ENCODE measurements around the gene GPR161.

Gene GPR161

GRCh38 chr1:168099337-168099801 lies 37.4 kb downstream of the GPR161 start:
- H3K4me3 ChIP-seq (ENCODE audit: low read length): no peak overlapping the region
- DNase-seq (ENCODE audit: low read depth): no peak
- TF ChIP-seq CTCF (IDR thresholded peaks at IDR 0.05; ENCODE audit: insufficient read depth, low read depth, low read length, missing control alignments): no peak

GRCh38 chr1:168098534-168099320 lies 38.0 kb downstream of the GPR161 start:
- no peak for DNase-seq (ENCODE audit: low read depth)
- H3K4me3 ChIP-seq (ENCODE audit: low read length): no peak overlapping the region
- TF ChIP-seq CTCF (IDR thresholded peaks at IDR 0.05; ENCODE audit: insufficient read depth, low read depth, low read length, missing control alignments): no peak

GRCh38 chr1:168097921-168098528 lies 38.7 kb downstream of the GPR161 start:
- no peak for DNase-seq (ENCODE audit: low read depth)
- TF ChIP-seq CTCF (IDR thresholded peaks at IDR 0.05; ENCODE audit: insufficient read depth, low read depth, low read length, missing control alignments): no peak
- no peak overlapping the region for H3K4me3 ChIP-seq (ENCODE audit: low read length)

- DNase-seq (ENCODE audit: low read depth): no peak
- TF ChIP-seq CTCF (IDR thresholded peaks at IDR 0.05; ENCODE audit: insufficient read depth, low read depth, low read length, missing control alignments): no peak
- H3K4me3 ChIP-seq (ENCODE audit: low read length): no peak overlapping the region
These were observed 40.2 kb downstream of the GPR161 start for GRCh38 chr1:168096296-168097165.

- no peak for DNase-seq (ENCODE audit: low read depth)
- TF ChIP-seq CTCF (IDR thresholded peaks at IDR 0.05; ENCODE audit: insufficient read depth, low read depth, low read length, missing control alignments): no peak
- H3K4me3 ChIP-seq (ENCODE audit: low read length): no peak overlapping the region
These were observed 41.3 kb downstream of the GPR161 start for GRCh38 chr1:168095476-168095875.

GRCh38 chr1:168093616-168094015 lies 43.1 kb downstream of the GPR161 start:
- H3K4me3 ChIP-seq (ENCODE audit: low read length): no peak overlapping the region
- DNase-seq (ENCODE audit: low read depth): no peak
- TF ChIP-seq CTCF (IDR thresholded peaks at IDR 0.05; ENCODE audit: insufficient read depth, low read depth, low read length, missing control alignments): no peak
